HG03095 (cell line): ENCODE data around the gene SMIM1.

Experiments
- ATAC-seq: cut with Tn5 transposase; IDR thresholded peaks from one replicate; pipeline ENCODE4 v1.9.1; 2021; ENCODE audit warnings: moderate library complexity; ENCODE audit not compliant: unreplicated experiment

Gene SMIM1

DNA sequence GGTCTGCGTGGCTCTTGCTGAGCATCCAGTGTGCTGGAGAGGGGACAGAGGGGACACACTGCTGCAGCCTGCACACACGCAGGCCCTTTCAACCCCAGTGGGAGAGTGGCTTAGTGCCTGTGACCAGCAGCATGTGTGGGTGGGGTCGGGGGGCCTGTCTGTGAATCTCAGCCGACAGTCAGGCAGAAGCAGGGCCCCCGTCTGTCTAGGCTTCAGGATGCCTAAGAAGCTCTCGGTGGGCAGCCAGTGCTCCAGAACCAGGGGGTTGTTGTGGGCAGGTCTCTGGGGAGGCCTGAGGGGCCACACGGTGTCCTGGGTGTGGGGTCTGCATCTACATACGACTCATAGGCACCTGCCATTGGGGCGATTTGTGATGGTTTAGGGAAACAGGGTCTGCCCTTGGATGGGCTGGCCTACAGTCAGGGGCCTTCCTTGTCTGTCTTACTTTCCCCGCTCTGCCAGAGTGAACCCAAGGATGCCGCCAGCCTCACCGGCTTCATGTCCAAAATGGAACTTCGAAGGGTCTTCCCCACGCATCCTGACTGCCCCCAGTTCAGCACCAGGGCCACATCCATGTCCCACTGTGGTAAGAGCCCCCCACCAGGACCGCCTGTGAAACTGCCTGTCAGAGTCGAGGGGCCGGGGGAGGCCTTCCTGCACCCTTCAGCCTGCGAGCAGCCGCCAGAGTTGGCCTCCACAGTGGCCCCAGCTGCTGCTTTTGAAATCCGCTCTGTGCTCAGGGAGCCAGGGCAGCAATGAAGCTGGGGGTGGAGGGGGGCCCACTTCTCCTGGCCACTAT lies 18.7 kb upstream of the SMIM1 start:
- no peak for ATAC-seq

DNA sequence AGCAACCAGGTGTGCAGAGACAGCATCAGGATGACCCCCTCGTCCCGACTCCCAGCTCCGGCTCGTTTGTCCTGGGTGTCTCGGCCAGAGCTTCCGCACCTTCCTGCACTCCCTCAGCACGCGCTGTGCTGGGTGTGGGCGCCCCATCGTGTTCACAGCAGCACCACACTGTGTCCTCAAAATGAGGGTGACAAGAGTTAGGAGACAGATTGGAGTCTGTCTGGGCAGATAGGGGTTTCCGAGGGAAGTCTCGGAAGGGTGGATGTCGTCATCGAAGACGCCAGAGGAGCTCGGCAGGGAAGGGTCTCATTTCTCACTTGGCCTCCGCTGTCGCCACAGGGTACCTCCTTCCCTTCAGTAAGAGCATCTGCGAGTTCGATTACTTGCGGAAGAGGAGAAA lies 16.2 kb upstream of the SMIM1 start:
- ATAC-seq = no peak

DNA sequence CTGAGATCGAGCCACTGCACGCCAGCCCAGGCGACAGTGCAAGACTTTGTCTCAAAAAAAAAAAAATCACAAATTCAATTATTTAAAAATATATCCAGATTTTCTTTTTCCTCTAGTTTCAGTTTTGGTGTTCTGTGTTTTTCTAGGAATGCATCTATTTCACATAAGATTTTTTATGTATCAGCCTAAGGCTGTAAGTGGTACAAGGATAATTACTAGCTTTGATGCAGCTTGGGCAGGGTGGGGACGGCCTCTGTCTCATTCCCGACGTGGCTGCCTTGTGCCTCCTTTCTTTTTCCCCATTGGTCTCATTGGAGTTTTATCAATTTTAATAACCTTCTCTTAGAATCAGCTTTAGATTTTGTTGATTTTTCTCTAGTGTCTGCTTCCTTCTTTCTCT lies 13.4 kb upstream of the SMIM1 start:
- no peak for ATAC-seq

DNA sequence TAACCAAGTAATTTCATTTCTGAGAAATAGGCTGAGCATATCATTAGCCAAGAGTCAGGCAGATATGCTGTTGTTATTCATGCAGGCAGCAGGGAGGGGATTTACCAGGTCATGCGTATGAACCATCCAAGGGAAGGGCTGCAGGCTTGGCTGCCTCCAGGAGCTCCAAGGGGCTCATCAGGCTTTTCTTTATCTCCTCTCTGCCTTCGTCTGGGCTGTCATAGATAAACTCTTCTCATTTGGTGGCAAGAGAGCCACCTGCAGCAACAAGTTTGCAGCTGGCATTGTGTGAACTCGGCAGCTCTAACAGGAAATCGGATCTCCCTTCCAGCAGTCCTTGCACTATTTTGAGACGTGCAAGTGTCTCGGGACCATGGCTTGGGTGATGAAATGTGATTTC lies 12.8 kb upstream of the SMIM1 start:
- ATAC-seq = no peak

DNA sequence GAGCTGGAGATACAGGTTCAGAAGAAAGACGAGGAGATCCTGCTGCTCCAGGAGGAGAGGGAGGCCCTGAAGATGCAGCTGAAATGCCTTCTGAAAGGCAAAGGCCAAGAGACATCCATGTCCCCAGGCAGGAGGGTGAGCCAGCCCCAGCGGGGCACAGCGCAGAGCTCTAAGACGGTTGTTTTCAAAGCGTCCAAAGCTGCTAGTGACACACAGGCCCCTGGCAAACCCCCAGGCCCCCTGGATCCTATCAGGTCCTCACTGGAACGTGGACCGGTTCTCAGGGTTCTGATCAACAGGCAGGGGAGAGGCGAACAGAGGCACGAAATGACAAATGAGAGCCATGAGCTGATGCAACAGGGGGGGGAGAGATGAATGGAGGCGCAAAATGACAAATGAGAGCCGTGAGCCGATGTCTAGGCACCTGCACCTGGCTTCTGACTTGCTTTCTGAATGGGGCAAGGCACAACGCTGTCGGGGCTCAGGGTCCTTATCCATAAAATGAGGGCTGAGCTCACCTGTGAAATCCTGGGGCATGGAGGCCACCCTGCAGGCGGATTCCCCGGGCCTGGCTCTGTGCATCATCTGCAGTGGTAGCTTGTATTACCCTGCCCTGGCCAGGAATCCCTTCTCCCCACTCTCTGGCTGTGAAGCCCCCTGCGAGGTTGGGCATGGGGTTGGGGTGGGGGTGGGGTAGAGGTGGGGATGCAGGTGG lies 11.1 kb upstream of the SMIM1 start:
- no peak for ATAC-seq

DNA sequence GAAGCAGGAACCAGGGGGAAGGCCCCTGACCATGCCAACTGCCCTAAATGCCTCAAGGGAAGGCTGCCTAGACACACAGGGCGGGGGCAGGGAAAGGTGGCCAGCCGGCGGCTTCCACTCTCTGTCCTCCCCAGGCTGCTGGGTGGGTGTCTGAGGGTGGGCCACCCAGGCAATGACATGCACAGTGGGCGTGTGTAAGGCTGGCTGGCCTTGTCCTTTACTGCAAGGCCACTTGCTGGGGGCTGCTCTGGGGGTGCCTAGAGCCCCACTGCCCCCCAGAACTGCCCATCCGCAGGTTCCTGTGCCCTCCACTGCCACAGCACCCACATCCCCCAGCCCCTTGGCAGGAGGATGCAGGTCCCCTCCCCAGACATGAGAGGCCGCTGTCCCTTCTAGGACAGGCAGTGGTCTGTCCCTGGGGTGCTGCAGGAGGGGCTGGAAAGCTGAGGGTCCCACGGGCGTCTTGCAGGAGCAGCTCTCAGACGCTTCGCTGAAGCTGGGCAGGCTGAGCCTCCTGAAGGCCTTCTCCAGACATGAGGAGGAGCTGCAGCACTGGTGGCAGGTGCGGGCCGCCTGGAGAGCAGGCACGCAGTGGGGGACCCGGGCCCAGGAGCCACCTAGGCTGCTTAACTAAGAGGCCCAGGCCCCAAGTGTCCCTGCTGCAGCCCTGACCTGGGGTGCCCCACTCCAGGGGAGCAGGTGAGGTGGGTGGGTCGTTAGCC lies 10.2 kb upstream of the SMIM1 start:
- no peak for ATAC-seq

DNA sequence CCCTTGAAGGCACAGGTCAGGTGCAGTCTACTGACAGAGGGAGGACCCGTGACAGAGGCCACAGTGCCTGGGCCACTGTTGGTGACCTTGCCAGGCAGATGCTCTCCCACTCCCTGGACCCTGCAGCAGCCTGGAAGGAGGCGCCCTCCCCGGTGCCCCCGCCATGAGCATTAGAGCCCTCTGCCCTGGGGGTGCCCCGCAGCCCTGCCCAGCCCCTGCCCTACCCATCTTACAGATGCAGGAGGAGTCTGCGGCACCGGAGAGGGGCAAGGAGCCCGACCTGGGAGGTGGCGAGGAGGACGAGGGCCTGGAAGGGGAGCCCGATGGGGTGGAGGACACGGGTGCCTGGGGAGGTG lies 9.7 kb upstream of the SMIM1 start:
- no peak for ATAC-seq

DNA sequence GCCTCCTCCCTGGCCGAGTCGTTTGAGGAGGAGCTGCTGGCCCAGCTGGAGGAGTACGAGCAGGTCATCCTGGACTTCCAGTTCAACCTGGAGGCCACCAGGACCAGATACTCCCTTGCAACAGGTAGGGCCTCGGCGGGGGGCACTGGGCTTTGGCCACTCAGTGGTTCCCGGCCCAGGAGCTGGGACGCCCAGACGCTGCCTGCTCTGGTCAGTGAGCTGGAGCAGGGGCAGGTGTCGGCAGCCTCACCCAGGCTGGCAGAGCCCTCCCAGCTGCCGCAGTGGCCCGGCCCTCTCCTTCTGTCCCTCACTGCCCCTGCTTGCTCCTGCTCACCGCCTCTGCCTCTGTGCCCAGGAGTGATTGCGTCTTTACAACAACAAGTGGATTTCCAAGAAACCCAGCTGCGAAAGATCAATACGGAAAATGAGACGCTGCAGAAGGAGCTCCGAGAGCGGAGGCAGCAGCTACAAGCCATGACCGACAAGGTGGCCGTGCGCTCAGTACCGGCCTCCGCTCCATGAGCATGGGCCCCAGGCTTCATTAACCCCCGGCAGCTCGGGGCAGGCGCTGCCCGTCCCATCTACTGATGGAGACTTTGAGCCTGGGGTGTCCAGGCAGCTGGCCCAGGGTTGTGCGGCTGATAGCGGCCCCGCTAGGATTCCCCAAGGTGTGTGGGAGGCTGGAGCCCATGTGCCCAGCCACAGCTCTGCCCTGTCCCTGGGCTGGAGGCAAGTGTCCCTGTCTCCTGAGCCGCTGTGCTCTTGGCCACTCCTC lies 9.0 kb upstream of the SMIM1 start:
- no peak for ATAC-seq

DNA sequence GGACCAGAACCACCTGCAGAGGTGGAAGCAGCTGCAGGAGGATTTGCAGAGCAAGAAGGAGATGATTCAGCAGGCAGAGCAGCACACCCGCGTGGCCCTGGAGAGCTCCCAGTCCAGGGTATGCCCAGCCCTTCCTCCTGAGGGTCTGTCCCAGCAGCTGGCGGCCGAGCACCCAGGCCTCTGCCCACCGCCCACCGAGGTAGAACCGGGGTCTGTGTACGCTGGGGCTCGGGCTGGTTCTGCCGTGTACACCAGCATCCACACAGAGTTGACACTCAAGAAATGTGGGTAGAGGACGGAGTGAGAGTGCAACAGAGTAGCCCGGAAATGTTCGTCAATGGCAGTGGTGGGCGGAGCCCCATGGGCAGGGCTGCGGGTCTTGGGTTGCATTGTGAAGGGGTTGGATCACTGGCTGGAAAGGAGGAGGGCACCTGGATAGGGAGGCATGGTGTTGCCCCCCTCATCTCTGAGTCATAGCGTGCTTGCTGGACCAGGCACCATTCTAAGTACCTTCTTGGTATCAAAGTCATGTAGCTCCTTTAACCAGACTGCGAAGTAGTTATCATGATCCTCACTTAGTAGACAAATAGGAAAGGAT lies 5.1 kb upstream of the SMIM1 start:
- ATAC-seq = no peak

DNA sequence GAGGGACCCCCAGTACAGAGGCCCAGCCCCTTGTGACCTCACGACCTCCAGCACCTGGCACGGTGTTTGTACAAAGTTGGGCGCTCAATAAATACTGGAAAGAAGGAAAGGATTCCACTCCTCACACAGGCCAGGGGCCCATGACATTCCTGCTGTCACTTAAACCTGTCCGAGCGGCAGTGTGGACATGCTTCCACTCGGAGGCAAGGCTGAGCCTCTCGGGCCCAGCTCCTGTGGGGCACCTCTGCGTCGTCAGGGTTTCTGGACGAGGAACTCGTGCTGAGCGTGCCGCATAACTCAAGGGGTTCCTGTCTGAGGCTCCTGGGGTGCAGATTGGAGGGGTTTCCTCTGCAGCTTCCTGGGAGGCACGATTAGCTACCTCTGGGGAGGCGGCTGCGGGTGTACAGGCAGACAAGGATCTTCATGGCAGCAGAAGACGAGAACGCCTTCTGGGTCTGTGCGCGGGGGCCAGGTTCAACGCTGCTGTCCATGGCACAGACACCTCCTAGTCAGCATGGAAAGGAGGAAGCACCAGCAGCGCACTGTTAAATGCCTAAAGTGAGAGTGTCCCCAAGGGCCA lies 3.6 kb upstream of the SMIM1 start:
- no peak for ATAC-seq

DNA sequence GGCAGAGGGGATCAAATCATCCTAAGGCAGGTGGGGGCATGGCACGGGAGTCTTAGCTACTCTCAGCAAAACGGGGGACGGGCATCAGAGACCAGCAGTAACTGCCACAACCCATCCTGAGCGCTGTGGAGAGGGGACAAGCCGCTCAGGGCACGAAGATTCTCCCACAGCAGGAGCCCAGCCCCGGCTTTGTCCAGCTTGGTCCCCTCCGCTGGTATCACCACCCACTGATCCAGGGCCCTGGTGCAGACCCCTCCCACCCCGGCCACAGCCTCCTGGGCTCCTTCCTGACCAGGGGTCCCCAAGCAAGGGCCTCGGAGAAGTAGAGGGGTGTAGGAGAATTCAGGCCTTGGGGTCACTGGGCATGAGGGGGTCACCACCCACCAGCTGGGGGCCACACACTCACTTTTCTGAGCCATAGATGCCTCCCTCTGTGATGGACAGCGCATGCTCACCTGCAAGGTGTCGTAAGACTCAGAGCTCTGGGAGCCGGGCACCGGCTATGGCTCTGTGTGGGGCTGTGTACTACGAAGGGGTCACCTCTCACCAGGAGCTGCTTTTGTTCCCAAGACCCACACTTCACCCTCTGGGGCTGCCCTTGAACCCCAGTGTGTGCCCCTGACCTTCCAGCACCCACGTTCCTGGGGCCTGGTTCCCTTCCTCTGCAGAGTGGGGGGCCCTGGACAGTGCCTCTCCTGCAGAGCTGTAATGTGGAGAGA lies 2.3 kb upstream of the SMIM1 start:
- no peak for ATAC-seq

DNA sequence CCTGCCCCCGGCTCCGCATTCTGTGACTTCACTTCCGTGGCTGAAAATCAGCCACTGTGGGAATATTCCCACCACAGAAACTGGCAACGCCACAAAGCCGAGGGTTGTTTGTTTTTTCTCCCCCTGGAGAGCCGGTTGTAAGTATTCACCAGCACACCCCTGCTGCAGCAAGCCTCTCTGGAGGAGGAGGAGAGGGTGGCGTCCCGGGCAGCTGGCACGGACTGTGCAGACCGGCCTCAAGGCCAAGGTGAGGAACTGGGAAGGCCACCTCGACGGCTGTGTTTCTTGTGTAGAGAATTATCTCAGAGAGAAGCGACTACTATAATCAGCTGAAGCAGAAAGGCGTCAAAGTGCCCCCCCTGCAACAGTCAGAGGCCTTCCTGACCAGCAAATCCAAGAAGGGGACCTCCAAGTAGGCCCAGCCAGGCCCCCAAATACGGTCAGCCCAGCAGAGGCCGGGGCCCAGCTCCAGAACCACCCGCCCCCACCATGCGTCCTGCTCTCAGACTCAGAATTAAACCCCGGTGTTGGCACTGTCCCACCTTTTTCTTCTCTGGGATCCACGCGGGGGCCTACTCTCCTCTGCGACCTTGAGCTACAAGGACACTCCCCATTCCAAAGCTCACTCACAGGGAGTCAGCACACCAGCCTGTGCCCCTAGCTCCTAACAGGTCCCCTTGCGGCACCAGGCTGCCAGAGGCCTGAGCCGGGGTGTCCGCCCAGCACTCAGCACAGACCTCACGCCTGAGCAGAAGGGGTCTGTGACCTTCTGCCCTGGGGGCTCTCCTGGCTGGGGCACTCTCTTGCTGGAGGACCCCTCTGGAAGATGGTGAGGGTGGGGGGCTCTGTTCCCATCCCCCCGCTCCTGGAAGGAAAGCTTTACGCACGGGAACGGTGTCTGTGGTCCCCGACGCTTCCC lies 1.2 kb upstream of the SMIM1 start:
- ATAC-seq = no peak

DNA sequence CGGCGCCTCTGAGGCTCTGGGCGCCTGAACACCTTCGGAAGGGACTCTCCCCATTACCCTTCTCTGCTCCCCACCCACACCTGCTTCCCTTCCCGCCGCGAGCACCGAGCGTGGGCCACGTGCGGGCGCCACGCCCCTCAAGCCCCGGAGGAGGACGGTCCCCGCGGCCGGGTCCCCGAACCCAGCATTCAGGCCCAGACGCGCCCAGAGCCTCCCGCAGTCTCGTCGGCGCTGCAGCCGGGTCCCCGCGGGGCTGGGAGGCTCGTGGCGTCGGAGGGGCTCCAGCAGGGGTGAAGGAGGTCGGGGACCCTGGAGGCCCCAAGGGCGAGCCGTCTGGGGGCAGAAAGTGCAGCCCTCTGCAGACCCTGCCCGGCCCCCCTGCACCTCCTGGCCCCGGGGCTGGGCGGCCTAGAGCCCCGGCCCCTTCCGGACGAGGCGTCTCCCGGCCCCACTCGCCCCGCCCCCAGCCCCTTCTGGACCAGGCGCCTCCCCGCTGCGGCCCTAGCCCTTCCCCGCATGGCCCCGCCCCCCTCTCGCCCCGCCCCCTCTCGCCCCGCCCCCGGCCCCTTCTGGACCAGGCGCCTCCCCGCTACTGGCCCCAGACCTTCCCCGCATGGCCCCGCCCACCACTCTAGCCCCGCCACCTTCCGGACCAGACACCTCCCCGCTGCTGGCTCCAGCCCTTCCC lies 378 bp upstream of the SMIM1 start:
- peak; percentile 58 for ATAC-seq

DNA sequence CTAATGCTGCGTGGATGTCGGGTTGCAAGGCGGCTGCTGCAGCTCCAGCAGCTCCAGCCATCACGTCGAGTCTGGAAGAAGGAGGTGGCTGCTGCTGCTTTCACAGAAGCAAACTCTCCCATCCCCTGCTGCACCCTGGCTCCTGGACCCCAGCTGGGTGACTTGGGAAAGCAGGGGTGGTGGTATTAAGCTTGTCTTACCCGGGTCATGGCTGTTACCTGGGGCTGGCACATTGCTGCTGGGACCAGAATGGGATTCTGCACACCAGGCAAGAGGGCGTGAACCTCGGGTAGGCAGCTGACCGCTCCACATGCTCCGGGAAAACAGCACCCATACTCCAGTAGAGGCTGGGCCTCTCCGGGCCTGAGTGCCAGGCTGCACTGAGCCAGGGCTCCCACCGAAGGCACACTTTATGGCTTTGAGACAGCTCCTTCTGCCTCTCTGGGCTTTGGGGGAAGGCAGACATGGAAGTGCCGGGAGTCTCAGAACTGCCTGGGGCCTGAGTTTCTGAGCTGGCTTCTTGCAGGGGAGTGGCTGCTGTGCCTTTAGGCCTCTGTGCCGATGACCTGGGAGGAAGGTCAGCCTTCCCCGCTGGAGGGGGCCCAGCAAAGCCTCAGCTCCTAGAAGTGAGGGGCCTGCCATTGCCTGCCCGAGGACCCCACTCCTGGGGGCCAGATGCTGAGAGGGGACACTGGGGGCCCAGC lies 1.2 kb downstream of the SMIM1 start:
- ATAC-seq = no peak

DNA sequence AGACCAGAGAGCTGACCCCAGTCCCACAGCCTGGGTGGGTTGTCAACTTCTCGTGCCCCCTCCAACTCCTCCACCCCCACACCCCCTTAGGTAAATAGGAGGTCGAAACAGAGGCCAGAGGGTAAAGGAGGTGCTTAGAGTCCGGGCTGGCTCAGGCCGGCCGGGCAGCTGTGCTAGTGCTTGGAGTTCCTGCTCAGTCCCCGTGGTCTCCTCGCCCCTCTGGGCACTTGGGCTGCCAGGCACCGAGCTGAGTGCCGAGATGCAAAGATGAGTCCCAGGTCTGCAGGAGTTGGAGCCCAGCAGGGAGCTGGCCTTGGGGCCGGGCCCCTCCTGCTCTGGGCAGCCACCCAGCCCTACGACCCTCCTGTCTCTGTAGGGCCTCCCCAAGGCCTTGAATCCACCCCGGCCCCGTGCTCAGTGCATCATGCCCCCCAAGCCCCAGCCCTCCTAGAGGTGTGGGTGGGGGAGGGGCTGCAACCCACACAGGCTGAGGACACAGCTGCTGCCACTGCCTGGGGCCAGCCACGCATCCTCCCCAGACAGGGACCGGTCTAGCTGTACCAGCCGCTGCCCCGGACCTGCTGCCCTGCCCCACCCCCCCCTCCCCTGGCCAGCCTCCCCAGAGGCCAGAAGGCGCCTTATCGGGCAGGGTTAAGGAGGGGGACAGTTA lies 1.9 kb downstream of the SMIM1 start:
- ATAC-seq = no peak

DNA sequence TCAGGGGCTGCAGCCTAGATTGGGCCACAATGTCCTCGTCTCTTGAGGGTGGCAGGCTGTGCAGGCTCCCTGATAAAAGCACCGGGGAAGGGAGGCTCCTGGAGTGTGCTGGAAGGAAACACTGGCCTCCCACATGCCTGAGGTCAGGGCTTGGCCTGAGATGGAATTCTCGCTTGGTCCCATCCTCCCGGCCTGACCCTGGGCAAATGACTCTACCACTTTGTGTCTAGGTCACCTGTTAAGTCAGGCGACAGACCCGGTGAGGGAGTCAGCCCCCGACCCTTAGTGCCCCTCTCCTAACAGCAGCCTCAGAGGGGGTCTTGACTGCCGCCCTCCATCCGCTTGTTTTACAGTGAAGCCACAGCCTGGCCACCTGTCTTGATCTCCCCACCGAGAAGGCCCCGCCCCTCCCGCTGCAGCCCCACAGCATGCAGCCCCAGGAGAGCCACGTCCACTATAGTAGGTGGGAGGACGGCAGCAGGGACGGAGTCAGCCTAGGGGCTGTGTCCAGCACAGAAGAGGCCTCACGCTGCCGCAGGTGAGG lies 2.5 kb downstream of the SMIM1 start:
- ATAC-seq = no peak
